ENCODE results near the gene ROBO3.

ROBO3 gene

DNA sequence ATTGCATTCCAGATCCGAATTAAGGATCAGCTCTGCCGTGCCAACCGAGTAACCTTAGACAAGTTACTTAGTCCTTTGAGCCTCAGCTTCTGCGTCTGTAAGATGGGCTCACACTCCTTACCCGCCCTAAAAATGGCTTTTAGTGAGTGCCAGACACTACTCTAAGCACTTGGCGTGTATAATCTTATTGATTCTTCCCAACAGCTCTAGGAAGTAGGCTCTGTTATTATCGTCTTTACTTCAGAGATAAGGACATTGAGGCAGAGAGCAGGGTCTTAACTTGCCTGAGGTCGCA, 21.7 kb upstream of the ROBO3 start:
- DNase-seq = no peak

DNA sequence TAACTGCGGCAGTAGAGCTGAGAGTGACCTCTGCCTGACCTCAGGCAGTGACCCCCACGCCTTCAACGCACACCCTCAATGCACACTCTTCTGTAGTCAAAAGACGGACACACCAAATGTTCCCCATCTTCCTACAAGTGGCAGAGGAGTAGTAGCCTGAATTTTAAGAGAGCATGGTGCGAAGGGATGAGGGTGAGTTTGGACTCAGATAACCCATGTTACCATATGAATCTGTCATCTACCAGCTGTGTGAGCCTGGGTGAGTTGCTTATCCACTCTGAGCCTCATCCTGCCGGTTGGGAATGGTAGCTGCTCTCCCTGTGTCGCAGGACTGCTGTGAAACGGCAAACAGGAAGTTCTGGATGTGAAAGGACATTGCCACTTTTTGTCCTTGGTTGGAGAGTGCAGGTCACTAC, 20.6 kb upstream of the ROBO3 start:
- DNase-seq = no peak

GRCh38 chr11:124846070-124846673, 19.1 kb upstream of the ROBO3 start:
- no peak for DNase-seq

DNA sequence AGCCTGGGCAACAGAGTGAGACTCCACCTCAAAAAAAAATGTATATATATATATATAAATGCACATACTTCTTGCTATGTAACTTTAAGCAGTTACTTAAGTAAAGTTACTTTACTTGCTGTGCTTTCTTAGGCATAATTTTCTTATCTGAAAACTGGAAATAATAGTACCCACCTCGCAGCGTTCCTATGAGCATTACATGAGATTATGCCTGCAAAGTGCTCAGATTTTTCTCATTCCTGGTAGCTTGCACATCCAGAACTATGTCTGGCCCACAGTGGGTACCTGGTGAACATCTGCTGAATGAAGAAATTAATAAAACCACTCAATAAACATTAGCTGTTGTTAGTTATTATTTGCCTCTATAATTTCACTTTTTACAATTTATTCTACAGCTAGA, 6.1 kb upstream of the ROBO3 start:
- DNase-seq = no peak

- no peak for DNase-seq
These were observed 3.6 kb upstream of the ROBO3 start for GRCh38 chr11:124861670-124862069.

DNA sequence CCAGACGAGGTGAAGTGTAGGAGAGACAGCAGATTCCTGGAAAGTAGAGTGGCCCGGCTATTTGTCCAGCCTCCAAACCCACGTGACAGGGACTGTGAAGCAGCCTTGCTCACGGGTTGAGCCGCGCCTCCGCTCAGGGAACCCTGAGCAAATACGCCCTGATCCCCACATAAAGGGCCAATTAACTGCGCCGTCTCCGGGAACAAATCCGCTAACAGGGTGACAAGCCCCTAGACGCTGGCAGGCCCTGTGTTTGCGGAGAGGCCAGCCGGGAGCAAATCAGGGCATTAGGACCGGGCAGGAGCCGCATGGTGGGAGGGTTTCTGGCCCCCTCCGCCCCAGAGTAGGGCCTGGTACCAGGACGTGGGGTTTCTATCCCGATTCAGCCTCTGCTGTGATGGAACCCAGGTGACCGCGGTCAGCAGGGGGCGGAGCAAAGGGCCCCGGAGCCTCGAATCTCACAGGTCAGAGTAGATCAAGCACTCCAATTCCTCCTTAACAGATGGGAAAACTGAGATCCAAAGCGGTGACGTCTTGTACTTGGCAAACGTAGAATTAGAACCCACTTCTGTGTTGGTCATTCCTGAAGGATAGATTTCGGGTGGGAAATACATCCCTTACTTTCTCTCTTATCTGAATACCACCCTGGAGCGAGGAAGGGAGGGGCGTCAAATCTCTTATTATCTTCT, 2.0 kb upstream of the ROBO3 start:
- DNase-seq = no peak

DNA sequence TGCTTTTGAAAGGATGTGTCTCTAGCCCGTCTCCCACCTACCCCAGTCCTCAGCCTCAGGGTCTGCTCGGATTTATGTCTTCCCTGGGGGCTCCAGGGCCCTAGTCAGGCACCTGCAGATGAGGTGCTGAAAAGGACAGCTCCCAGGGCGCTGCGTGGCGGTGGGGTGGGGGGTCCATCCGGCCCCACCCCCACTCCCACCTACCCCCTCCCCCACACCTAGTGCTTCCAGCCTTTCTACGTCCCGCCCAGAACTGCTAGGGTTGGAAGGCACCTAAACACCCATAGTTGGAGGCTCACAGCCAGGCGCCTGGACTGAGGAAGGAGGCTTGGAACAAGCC, 1.4 kb upstream of the ROBO3 start:
- DNase-seq = no peak

DNA sequence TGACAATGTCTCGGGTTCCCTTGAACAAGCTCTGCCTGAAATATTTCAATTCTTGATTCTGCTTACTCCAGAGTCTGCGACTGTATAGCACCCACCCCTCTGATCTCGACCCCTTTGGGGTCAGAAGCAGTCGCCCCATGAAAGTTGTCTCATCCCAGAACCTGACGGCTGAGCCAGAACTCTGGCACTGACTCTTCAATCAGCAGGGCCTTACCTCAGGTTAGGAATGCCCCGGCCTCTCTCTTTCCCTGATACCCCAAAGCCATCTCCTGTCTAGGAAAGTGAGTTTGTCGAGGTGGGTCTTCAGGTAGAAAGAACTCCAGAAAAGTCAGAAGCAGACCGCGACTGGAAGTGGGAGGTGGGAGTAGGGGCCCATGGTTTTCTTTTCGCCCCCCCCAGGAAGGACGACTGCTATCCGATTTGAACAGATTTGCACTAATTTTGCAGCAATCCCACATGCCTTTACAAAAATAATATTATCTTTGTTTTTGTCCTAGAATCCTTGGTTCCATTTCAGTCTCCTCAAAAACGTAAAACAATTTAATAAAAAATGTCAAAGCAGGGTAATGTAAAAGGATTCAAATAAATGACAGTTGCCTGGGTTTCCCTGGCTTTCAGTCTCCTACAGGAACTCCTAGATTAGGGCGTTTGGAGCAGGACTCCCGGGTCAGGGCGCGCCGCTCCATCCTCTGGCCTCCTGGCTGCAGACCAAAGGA, 898 bp upstream of the ROBO3 start:
- no peak for DNase-seq

DNA sequence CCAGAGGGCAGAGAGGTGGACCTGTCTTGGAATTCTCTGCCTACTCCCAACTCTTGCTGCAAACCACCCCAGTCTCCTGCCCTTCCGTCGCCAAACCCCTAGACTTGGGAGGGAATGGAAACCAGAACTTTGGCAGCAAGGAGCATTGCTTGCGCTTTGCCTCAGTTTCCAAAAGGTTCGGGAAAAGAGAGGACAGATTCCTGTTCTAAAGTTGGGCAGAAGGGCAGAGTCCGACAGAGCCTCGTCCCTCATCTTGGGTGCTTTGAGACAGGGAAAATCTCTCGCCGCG, 396 bp upstream of the ROBO3 start:
- no peak for DNase-seq

GRCh38 chr11:124865902-124866851, 945 bp downstream of the ROBO3 start:
- peak; percentile 37 for DNase-seq

DNA sequence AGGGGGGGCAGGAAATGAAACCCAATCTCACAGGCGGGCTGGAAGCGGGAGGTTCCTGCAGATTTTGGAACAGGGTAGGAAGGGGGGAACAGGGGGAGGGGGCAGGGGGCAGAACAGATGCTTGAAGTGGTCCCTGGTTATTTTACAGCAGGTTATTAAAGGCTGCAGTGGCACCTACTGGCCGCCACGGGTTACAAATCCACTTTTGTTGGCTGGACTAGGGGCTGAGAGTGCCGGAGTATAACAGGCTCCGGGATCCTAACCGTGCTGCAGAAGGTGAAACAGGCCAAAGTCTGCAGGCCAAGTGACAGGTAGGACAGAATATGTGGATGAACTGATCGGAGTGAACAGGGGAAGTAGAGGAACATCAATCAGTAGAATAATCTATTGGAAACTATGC, 2.5 kb downstream of the ROBO3 start:
- DNase-seq = peak; percentile 18

DNA sequence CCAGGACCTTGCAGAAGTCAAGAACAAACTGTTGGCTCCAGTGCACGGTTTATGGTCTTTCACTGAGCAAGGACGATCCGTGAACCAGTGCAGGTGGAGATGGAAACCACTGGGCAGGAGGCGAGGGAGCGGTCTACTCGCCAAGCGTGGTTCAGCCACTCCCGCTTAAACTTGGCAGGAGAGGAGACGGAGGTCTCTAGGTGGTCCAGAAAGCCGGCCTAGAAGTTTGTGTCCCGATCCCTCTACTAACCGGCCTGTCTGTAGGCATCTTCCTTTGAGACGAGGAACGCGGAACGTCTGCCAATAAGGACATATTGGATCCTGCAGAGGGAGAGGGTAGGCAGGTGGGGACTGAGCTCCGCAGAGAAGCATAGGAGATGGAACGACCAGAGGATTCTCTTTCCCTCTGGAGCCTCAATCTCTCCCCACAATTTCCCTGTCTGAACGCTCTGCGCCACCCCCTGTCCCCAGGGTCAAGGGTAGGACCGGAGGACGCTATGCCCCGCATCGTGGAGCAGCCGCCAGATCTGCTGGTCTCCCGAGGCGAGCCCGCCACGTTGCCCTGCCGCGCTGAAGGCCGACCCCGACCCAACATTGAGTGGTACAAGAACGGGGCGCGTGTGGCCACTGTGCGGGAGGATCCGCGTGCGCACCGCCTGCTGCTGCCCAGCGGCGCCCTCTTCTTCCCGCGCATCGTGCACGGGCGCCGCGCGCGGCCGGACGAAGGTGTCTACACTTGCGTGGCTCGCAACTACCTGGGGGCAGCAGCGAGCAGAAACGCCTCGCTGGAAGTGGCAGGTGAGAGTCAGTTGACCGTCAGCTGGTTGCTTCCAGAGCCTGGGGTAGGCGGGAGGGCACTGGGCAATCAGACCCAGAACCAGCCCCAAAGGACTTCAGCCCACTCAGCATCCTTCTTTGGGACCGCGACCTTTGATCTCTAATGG, 3.4 kb downstream of the ROBO3 start:
- no peak for DNase-seq

- no peak for DNase-seq
These were observed 4.1 kb downstream of the ROBO3 start for GRCh38 chr11:124869331-124869730.

DNA sequence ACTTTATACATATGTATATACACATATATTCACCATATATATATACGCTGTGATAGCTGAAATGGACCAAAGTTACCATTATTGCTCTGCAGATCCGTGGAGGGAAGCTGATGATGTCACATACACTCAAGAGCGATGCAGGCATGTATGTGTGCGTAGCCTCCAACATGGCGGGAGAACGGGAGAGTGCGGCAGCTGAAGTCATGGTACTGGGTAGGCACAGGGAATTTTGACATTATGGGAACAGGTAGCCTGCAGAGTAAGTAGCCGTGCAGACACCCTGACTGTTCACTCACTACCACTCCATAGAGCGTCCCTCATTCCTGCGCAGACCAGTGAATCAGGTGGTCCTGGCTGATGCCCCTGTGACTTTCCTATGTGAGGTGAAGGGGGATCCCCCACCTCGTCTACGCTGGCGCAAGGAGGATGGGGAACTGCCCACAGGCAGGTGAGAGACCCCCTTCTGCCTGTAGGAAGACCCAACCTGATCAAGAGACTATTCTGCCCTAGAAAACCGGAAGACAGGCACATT, 4.7 kb downstream of the ROBO3 start:
- DNase-seq = no peak

- DNase-seq = no peak
These were observed 5.2 kb downstream of the ROBO3 start for GRCh38 chr11:124870430-124870829.

DNA sequence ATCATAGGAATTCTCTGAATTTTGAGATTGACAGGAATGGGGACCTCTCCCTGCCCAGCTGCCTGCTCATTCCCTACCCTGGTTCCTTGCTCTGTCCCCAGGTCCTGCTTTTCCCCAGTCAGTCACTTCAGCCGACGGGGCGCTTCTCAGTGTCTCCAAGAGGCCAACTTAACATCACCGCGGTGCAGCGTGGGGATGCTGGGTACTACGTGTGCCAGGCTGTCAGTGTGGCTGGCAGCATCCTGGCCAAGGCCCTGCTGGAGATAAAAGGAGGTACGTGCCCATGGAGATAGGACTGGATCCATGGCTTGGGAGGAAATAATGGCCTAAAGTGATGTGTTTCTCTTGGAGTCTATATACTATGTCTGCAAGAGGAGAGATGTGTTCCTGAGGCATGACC, 7.0 kb downstream of the ROBO3 start:
- no peak for DNase-seq

GRCh38 chr11:124872741-124873140, 7.5 kb downstream of the ROBO3 start:
- no peak for DNase-seq

DNA sequence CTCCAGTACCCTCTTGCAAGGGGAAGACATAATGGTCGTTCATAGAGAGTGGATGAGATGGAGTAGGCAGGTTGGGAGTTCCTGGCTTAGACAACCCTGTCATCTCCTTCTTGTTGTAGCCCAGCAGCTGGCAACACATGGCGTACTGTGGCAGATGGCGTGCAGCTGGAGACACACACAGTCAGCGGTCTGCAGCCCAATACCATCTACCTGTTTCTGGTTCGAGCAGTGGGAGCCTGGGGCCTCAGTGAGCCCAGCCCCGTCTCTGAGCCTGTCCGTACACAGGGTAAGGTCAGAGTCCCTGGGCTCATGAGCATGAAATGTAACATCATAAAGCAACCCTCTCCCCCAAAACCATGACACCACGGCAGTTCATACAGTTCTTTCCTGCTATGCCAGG, 8.7 kb downstream of the ROBO3 start:
- DNase-seq = no peak

GRCh38 chr11:124874571-124875255, 9.5 kb downstream of the ROBO3 start:
- no peak for DNase-seq

DNA sequence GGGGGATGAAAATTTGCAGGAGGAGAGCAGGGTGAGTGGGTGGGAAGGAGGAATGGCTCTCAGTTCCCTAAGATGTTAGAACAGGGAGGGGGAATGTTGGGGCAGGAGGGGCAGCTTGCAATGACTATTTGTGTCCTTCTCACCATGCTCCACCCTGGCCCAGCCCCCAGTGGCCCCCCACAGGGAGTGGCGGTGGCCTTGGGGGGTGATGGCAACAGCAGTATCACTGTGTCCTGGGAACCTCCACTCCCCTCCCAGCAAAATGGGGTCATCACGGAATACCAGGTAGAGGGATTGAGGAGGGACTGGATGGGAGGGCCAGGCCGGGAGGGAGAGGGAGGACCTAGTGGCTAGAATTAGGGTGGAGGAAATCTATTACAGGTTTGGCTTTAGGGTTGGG, 10.2 kb downstream of the ROBO3 start:
- no peak for DNase-seq

DNA sequence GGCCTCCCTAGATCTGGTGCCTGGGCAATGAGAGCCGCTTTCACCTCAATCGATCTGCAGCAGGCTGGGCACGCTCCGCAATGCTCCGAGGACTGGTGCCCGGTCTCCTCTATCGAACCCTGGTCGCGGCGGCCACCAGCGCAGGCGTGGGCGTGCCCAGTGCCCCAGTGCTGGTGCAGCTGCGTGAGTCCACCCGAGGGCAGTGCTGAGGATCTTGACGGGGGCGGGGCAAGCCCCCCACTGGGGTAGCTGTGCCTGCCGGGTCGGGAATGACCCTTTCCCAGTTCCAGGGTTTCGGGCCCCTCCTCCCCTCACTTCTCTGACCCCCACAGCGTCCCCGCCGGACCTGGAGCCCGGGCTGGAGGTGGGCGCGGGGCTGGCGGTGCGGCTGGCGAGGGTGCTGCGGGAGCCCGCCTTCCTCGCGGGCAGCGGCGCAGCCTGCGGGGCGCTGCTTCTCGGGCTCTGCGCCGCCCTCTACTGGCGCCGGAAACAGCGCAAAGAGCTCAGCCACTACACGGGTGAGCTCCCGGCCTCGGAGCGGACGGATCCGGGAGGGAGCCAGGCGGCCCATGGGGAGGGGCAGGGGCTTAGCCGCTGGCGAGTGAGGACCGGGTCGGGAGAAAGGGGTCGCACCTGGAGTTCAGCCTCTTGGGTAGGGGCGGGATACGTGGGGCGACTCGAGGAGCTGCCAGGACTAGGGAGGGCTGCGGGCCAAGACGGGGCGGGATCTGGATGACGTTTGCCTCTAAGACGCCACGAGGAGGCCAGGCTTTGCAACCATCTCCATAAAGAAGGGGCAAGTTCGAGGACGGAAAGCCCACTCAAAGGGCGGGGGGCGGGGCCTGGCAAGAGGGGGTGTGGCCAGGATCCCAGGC, 10.9 kb downstream of the ROBO3 start:
- DNase-seq = peak; percentile 72
